ENCODE data around the gene TUBGCP4.

- TF ChIP-seq ETV6 (conservative IDR thresholded peaks at IDR 0.05 in 1 of 2, IDR thresholded peaks at IDR 0.05 in 1 of 2; ENCODE audit: borderline replicate concordance in 1 of 2, low read depth in 1 of 2) (no peak), MTA2 (IDR thresholded peaks at IDR 0.05; ENCODE audit: low read depth) (no peak), RCOR1 (conservative IDR thresholded peaks at IDR 0.05; ENCODE audit: low read depth, low read length) (no peak), EP300 (IDR thresholded peaks at IDR 0.05; ENCODE audit: borderline replicate concordance in 1 of 2, control insufficient read depth in 1 of 2, low read depth in 2 of 2, low read length in 2 of 2) (no peak), HDAC6 (IDR thresholded peaks at IDR 0.05; ENCODE audit: unreplicated experiment) (no peak), RFX5 (IDR thresholded peaks at IDR 0.05; ENCODE audit: low read depth, low read length) (no peak), LARP7 (IDR thresholded peaks at IDR 0.05) (no peak), KDM1A (IDR thresholded peaks at IDR 0.05; ENCODE audit: borderline replicate concordance) (no peak)
- TF ChIP-seq, protein P1, sequence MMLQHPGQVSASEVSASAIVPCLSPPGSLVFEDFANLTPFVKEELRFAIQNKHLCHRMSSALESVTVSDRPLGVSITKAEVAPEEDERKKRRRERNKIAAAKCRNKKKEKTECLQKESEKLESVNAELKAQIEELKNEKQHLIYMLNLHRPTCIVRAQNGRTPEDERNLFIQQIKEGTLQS (IDR thresholded peaks at IDR 0.05; ENCODE audit: borderline replicate concordance, extremely low read depth, low read depth, low read length): no peak
- TF ChIP-seq, protein P2, sequence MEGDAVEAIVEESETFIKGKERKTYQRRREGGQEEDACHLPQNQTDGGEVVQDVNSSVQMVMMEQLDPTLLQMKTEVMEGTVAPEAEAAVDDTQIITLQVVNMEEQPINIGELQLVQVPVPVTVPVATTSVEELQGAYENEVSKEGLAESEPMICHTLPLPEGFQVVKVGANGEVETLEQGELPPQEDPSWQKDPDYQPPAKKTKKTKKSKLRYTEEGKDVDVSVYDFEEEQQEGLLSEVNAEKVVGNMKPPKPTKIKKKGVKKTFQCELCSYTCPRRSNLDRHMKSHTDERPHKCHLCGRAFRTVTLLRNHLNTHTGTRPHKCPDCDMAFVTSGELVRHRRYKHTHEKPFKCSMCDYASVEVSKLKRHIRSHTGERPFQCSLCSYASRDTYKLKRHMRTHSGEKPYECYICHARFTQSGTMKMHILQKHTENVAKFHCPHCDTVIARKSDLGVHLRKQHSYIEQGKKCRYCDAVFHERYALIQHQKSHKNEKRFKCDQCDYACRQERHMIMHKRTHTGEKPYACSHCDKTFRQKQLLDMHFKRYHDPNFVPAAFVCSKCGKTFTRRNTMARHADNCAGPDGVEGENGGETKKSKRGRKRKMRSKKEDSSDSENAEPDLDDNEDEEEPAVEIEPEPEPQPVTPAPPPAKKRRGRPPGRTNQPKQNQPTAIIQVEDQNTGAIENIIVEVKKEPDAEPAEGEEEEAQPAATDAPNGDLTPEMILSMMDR (IDR thresholded peaks at IDR 0.05 in 2 of 3, conservative IDR thresholded peaks at IDR 0.05 in 1 of 3; ENCODE audit: control insufficient read depth in 2 of 3, extremely low read depth in 1 of 3, insufficient read depth in 1 of 3, low read depth in 3 of 3, low read length in 3 of 3): no peak
- TF ChIP-seq, protein P3, sequence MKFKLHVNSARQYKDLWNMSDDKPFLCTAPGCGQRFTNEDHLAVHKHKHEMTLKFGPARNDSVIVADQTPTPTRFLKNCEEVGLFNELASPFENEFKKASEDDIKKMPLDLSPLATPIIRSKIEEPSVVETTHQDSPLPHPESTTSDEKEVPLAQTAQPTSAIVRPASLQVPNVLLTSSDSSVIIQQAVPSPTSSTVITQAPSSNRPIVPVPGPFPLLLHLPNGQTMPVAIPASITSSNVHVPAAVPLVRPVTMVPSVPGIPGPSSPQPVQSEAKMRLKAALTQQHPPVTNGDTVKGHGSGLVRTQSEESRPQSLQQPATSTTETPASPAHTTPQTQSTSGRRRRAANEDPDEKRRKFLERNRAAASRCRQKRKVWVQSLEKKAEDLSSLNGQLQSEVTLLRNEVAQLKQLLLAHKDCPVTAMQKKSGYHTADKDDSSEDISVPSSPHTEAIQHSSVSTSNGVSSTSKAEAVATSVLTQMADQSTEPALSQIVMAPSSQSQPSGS (IDR thresholded peaks at IDR 0.05; ENCODE audit: low read length): no peak
Observed at GRCh38 chr15:43420435-43420834, 49.5 kb downstream of the TUBGCP4 start.

All from GM12878 (cell line).